Activated CD4-positive, alpha-beta T cell treated with anti-CD3 and anti-CD28 coated beads for 1 hour (primary cell): ENCODE measurements around the gene ELL.
"Not testable (repeated sequence)": the region's sequence is repeated elsewhere in the genome, so short reads cannot be mapped to it uniquely, and the experiment has no call there.

ENCODE experiments used
- DNase-seq: peaks from one replicate; pipeline ENCODE4 v3.0.0-alpha.2; 2020

ELL gene

GRCh38 chr19:18529782-18530181, 7.9 kb upstream of the ELL start:
- no peak for DNase-seq

GRCh38 chr19:18526316-18526715, 4.4 kb upstream of the ELL start:
- DNase-seq = no peak

GRCh38 chr19:18523841-18524240, 2.0 kb upstream of the ELL start:
- no peak for DNase-seq

GRCh38 chr19:18522862-18523440, 1.1 kb upstream of the ELL start:
- DNase-seq = not testable (repeated sequence)

- peak; percentile 100 for DNase-seq
Measured at GRCh38 chr19:18522124-18522861, 423 bp upstream of the ELL start.

- DNase-seq = peak; percentile 19
Measured at GRCh38 chr19:18520848-18521691, 800 bp downstream of the ELL start.

- peak; percentile 38 for DNase-seq
Measured at GRCh38 chr19:18519962-18520847, 1.7 kb downstream of the ELL start.

GRCh38 chr19:18518639-18519038, 3.2 kb downstream of the ELL start:
- DNase-seq = no peak

- no peak for DNase-seq
Measured at GRCh38 chr19:18517606-18518005, 4.3 kb downstream of the ELL start.

GRCh38 chr19:18515959-18516358, 5.9 kb downstream of the ELL start:
- no peak for DNase-seq

GRCh38 chr19:18514800-18515682, 6.8 kb downstream of the ELL start:
- DNase-seq = no peak

- DNase-seq = no peak
Measured at GRCh38 chr19:18513868-18514267, 8.0 kb downstream of the ELL start.

GRCh38 chr19:18510216-18510615, 11.7 kb downstream of the ELL start:
- DNase-seq = no peak

GRCh38 chr19:18508585-18508984, 13.3 kb downstream of the ELL start:
- no peak for DNase-seq

GRCh38 chr19:18507727-18508440, 14.0 kb downstream of the ELL start:
- DNase-seq = no peak

GRCh38 chr19:18507021-18507726, 14.7 kb downstream of the ELL start:
- no peak for DNase-seq

- DNase-seq = no peak
Measured at GRCh38 chr19:18506101-18506930, 15.6 kb downstream of the ELL start.

GRCh38 chr19:18504886-18505610, 16.8 kb downstream of the ELL start:
- DNase-seq = no peak
